Thyroid gland (tissue), 4 donors: Measurements from ENCODE around the gene LYRM9.

Experiments
- POLR2A ChIP-seq, 2 donors: fragments of 450-650 bp; IDR thresholded peaks; one replicate each; pipeline ENCODE4 v1.6.1; 2017; ENCODE audit warnings: antibody characterized with exemption in 2 of 2, mild to moderate bottlenecking in 2 of 2, moderate library complexity in 1 of 2
- TF ChIP-seq, protein P1 (sequence below), 6 experiments: fragments of 200-600 bp in 3 of 6; fragments of 450-650 bp in 3 of 6; sonication (generic) in 3 of 6; IDR thresholded peaks; one replicate each; pipeline ENCODE4 v1.5.1; 2016 to 2019; ENCODE audit warnings: antibody characterized with exemption in 6 of 6, mild to moderate bottlenecking in 2 of 6, inconsistent platforms in 1 of 6, moderate library complexity in 1 of 6

DNA sequence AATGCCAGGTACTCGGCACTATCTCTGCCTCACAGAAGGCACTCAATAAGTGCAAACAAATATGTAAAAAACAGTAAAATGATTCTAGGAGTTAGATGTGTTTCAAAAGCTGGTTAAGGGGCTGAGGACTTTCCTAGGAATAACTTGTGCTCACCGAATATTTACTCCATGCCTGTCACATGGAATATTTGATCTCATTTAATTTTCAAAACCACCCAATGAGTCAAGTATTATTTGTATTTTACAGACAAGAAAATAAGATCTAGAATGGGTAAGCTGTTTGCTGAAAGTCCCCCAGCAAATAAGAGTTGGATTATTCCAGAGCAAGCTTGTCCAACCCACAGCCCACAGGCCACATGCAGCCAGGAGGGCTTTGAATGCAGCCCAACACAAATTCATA is 34.6 kb upstream of the LYRM9 start:
- TF ChIP-seq, protein P1, sequence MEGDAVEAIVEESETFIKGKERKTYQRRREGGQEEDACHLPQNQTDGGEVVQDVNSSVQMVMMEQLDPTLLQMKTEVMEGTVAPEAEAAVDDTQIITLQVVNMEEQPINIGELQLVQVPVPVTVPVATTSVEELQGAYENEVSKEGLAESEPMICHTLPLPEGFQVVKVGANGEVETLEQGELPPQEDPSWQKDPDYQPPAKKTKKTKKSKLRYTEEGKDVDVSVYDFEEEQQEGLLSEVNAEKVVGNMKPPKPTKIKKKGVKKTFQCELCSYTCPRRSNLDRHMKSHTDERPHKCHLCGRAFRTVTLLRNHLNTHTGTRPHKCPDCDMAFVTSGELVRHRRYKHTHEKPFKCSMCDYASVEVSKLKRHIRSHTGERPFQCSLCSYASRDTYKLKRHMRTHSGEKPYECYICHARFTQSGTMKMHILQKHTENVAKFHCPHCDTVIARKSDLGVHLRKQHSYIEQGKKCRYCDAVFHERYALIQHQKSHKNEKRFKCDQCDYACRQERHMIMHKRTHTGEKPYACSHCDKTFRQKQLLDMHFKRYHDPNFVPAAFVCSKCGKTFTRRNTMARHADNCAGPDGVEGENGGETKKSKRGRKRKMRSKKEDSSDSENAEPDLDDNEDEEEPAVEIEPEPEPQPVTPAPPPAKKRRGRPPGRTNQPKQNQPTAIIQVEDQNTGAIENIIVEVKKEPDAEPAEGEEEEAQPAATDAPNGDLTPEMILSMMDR (IDR thresholded peaks at IDR 0.05), result no peak
- TF ChIP-seq POLR2A (IDR thresholded peaks at IDR 0.05), result no peak
